ENCODE measurements around the gene PARP1. TPM values are rescaled to one million over a fixed set of nuclear protein-coding genes. Genes with fewer than 3 reads are reported as not detected.
A peak's percentile ranks its signal among the peaks of the same experiment; 100 is the strongest.

The PARP1 gene
- total RNA-seq, 1 experiment from 2014 or later: 157 TPM

- no peak overlapping the region for H2AFZ ChIP-seq
- H3K4me1 ChIP-seq (replicated peaks; ENCODE audit: insufficient read depth): no peaks in the 10 kb centered on the region
- no peaks in the 10 kb centered on the region for H3K79me2 ChIP-seq (ENCODE audit: low read depth)
- no peak for DNase-seq
- H4K20me1 ChIP-seq (ENCODE audit: insufficient read depth): no peaks in the 10 kb centered on the region
- H3K4me3 ChIP-seq: no peak overlapping the region
- H3K36me3 ChIP-seq (ENCODE audit: low read depth): no peaks in the 10 kb centered on the region
- no peaks in the 10 kb centered on the region; the same call in 1 of the 2 replicates for H3K27me3 ChIP-seq (ENCODE audit: insufficient read depth, low read depth)
- H3K4me2 ChIP-seq: peak overlapping the region; percentile 15; the same call in 1 of the 2 replicates
- POLR2A ChIA-PET (ENCODE audit: unreplicated experiment): no interaction called here
- BruUV-seq (replicated peaks): no TSS peak
- no peaks in the 10 kb centered on the region; the same call in 1 of the 2 replicates for H3K9me3 ChIP-seq (ENCODE audit: insufficient read depth, low read depth)
- H3K27ac ChIP-seq: no peak overlapping the region
- CTCF ChIA-PET: no interaction called here
- intact Hi-C loops (cut with micrococcal nuclease; ENCODE audit: unreplicated experiment): no loop called here
- no peaks in the 10 kb centered on the region for H3K9me2 ChIP-seq (ENCODE audit: insufficient read depth)
- H3F3A ChIP-seq (ENCODE audit: insufficient read depth, low read depth): no peaks in the 10 kb centered on the region
- no peak for TF ChIP-seq EZH2 (IDR thresholded peaks at IDR 0.05; ENCODE audit: low read depth)
- no peak for TF ChIP-seq CTCF (conservative IDR thresholded peaks at IDR 0.05)
Measured at GRCh38 chr1:226436855-226437491, 29.1 kb upstream of the PARP1 start.

GRCh38 chr1:226436472-226436854, 28.6 kb upstream of the PARP1 start:
- no peak overlapping the region for H3K4me3 ChIP-seq
- no peaks in the 10 kb centered on the region for H4K20me1 ChIP-seq (ENCODE audit: insufficient read depth)
- ChIA-PET CTCF (no interaction called here), POLR2A (ENCODE audit: unreplicated experiment) (no interaction called here)
- no peak for TF ChIP-seq EZH2 (IDR thresholded peaks at IDR 0.05; ENCODE audit: low read depth)
- no peaks in the 10 kb centered on the region; the same call in 1 of the 2 replicates for H3K27me3 ChIP-seq (ENCODE audit: insufficient read depth, low read depth)
- no peaks in the 10 kb centered on the region for H3K36me3 ChIP-seq (ENCODE audit: low read depth)
- H3K27ac ChIP-seq: no peak overlapping the region
- no peaks in the 10 kb centered on the region for H3F3A ChIP-seq (ENCODE audit: insufficient read depth, low read depth)
- intact Hi-C loops (cut with micrococcal nuclease; ENCODE audit: unreplicated experiment): no loop called here
- H2AFZ ChIP-seq: no peak overlapping the region
- H3K4me2 ChIP-seq: no peak overlapping the region
- H3K9me2 ChIP-seq (ENCODE audit: insufficient read depth): no peaks in the 10 kb centered on the region
- BruUV-seq (replicated peaks): no TSS peak
- no peaks in the 10 kb centered on the region for H3K79me2 ChIP-seq (ENCODE audit: low read depth)
- H3K4me1 ChIP-seq (replicated peaks; ENCODE audit: insufficient read depth): no peaks in the 10 kb centered on the region
- no peaks in the 10 kb centered on the region; the same call in 1 of the 2 replicates for H3K9me3 ChIP-seq (ENCODE audit: insufficient read depth, low read depth)
- DNase-seq: no peak

DNA sequence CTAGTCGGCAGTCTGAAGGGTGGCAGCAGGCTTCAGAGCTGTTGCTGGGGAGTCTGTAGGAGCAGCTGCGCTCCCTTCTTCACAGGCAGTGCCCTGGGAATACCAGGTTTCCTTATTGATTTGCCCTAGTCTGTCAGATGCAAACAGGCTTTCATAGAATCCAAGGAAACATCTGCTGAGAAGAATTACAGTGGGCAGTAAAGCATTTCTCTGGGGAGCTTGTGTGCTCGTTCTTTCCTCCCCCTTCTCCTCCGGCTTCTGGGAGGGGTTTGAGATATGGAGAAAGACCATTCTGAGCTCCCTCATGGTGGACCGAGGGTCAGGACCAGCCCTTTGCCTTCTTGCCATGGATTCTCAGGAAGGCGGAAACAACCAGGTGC, 25.4 kb upstream of the PARP1 start:
- H3F3A ChIP-seq (ENCODE audit: insufficient read depth, low read depth): no peaks in the 10 kb centered on the region
- H3K9me3 ChIP-seq (ENCODE audit: insufficient read depth, low read depth): no peaks in the 10 kb centered on the region; the same call in 1 of the 2 replicates
- ChIA-PET POLR2A (ENCODE audit: unreplicated experiment) (no interaction called here), CTCF (no interaction called here)
- H3K36me3 ChIP-seq (ENCODE audit: low read depth): no peaks in the 10 kb centered on the region
- H3K27me3 ChIP-seq (ENCODE audit: insufficient read depth, low read depth): no peaks in the 10 kb centered on the region; the same call in none of the 2 replicates
- H3K9me2 ChIP-seq (ENCODE audit: insufficient read depth): no peaks in the 10 kb centered on the region
- no peak overlapping the region for H3K27ac ChIP-seq
- no TSS peak for BruUV-seq (replicated peaks)
- H3K4me2 ChIP-seq: no peak overlapping the region
- intact Hi-C loops (cut with micrococcal nuclease; ENCODE audit: unreplicated experiment): no loop called here
- H3K4me3 ChIP-seq: no peak overlapping the region
- no peaks in the 10 kb centered on the region for H3K79me2 ChIP-seq (ENCODE audit: low read depth)
- H4K20me1 ChIP-seq (ENCODE audit: insufficient read depth): no peaks in the 10 kb centered on the region
- DNase-seq: no peak
- TF ChIP-seq CTCF (conservative IDR thresholded peaks at IDR 0.05): no peak
- TF ChIP-seq EZH2 (IDR thresholded peaks at IDR 0.05; ENCODE audit: low read depth): no peak
- no peaks in the 10 kb centered on the region for H3K4me1 ChIP-seq (replicated peaks; ENCODE audit: insufficient read depth)
- H2AFZ ChIP-seq: no peak overlapping the region

All from PC-9 (cell line).